Coronary artery (tissue), 2 donors: ENCODE data around the gene EPHX1.

Experiments
- DNase-seq: peaks from one replicate; pipeline ENCODE4 v3.0.0-alpha.2; 2017; ENCODE audit warnings: low spot score
- H3K27ac ChIP-seq, 2 donors: fragments of 200-600 bp; sonication (generic); one replicate each; pipeline ENCODE4 v1.5.1; 2016 to 2019
- H3K4me3 ChIP-seq: fragments of 200-600 bp; sonication (generic); 2 replicates; pipeline ENCODE4 v1.5.1; 2016; ENCODE audit warnings: mild to moderate bottlenecking, moderate library complexity
- CTCF ChIP-seq: fragments of 200-600 bp; sonication (generic); IDR thresholded peaks from one replicate; pipeline ENCODE4 v1.5.1; 2019; ENCODE audit warnings: antibody characterized with exemption

Gene EPHX1

GRCh38 chr1:225890346-225891228 is 80.7 kb downstream of the EPHX1 start:
- Histone ChIP-seq H3K4me3 (no peak overlapping the region), H3K27ac (no peak overlapping the region)
- DNase-seq, result no peak
- TF ChIP-seq CTCF, result no peak

GRCh38 chr1:225891229-225891972 is 81.5 kb downstream of the EPHX1 start:
- TF ChIP-seq CTCF, result no peak
- no peak for DNase-seq
- no peak overlapping the region for H3K4me3 ChIP-seq
- no peak overlapping the region for H3K27ac ChIP-seq

- no peak for TF ChIP-seq CTCF
- H3K27ac ChIP-seq, result no peak overlapping the region
Observed at GRCh38 chr1:225892307-225892706, 82.4 kb downstream of the EPHX1 start.

More at GRCh38 chr1:225892307-225892706, 82.4 kb downstream of the EPHX1 start:
- H3K4me3 ChIP-seq, result no peak overlapping the region
- DNase-seq, result no peak
